ENCODE data around the gene GAA. TPM values are rescaled to one million over a fixed set of nuclear protein-coding genes. Genes with fewer than 3 reads are reported as not detected.

GAA gene
- total RNA-seq, 1 donor = 75.1 TPM

DNA sequence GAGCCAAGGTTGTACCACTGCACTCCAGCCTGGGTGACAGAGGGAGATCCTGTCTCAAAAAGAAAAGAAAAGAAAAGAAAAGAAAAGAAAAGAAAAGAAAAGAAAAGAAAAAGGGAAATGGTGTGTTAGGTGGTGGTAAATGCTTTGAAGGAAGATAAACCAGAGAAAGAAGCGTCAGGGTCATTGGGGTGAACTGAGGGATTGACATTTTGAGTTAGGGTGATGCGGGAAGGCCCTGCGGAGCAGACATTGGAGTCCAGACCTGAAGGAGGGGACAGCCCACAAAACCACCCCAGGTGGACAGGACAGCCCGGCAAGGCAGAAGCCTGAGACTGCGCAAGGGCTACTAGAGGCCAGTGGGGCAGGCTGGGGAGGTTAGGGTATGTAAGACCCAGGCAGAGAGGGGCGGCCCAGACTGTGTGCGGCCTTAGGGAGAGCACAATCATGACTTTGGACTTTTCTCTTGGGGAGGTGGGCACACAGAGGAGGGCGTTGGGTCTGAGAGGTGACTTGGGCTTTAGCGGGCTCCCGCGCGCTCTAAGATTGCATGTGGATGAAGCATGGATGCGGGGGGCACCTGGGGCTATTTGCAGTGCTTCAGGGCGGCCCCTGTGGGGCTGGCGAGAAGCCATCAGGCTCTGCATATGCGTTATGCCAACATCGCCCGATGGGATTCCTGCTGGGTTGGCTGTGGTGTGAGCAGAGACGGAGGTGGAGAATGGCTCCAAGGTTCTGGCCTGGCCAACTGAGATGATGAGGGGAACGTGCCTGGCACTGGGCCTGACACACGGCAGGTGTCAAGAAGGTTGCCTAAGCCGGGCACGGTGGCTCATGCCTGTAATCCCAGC is 3.3 kb upstream of the GAA start:
- TF ChIP-seq, protein P1, sequence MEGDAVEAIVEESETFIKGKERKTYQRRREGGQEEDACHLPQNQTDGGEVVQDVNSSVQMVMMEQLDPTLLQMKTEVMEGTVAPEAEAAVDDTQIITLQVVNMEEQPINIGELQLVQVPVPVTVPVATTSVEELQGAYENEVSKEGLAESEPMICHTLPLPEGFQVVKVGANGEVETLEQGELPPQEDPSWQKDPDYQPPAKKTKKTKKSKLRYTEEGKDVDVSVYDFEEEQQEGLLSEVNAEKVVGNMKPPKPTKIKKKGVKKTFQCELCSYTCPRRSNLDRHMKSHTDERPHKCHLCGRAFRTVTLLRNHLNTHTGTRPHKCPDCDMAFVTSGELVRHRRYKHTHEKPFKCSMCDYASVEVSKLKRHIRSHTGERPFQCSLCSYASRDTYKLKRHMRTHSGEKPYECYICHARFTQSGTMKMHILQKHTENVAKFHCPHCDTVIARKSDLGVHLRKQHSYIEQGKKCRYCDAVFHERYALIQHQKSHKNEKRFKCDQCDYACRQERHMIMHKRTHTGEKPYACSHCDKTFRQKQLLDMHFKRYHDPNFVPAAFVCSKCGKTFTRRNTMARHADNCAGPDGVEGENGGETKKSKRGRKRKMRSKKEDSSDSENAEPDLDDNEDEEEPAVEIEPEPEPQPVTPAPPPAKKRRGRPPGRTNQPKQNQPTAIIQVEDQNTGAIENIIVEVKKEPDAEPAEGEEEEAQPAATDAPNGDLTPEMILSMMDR (IDR thresholded peaks at IDR 0.05; ENCODE audit: insufficient read depth, low read length) = no peak
- DNase-seq (ENCODE audit: low read depth) = no peak
- no peak overlapping the region for H3K4me3 ChIP-seq (ENCODE audit: low read depth, low read length)

DNA sequence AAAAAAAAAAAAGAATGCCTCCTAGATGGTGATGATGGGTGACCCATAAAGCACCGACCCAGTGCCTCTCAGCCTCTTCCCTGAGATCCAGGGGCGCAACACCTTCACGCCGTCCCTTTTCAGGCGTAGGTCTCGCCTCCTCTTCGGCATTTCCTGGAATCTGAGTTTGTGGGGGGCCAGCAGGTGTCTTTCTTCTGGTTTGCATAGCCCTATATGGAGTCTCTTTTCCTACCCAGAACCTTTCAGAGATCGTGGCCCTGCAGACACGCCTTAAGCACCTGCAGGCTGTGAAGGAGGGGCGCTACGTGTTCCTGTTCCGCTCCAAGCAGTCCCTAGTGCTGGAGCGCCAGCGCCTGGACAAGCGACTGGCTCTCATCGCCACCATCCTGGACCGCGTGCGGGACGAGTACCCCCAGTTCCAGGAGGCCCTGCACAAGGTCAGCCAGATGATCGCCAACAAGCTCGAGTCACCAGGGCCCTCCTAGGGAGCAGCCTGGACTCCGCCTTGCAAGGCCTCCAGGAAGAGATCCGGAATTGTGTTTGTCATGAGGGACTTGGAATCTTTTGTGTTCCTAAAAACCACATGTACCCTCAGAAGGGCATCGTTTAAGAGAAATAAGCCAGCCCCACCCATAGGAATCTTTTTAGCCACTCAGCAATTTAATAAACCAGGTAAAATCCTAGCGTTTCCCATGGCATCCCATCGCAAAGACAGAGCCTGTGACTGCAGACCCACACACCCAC is 1.9 kb upstream of the GAA start:
- DNase-seq (ENCODE audit: low read depth) = no peak
- no peak overlapping the region for H3K4me3 ChIP-seq (ENCODE audit: low read depth, low read length)
- TF ChIP-seq, protein P1 (IDR thresholded peaks at IDR 0.05; ENCODE audit: insufficient read depth, low read length) = no peak

DNA sequence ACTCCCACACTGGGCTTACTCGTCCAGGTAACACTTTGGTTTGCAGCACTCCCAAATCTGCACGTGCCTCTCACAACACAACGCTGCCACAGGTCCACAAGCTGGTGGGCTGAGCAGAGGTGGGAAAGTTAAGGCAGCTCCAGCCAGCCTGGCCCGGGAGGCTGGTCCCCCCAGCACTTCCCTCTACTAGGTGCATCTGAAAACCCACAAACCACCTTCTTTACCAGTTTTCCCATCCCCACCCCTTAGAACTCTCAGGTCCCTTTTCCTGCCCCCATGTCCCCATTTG is 1.4 kb upstream of the GAA start:
- H3K4me3 ChIP-seq (ENCODE audit: low read depth, low read length) = no peak overlapping the region
- TF ChIP-seq, protein P1 (IDR thresholded peaks at IDR 0.05; ENCODE audit: insufficient read depth, low read length) = no peak
- DNase-seq (ENCODE audit: low read depth) = no peak

DNA sequence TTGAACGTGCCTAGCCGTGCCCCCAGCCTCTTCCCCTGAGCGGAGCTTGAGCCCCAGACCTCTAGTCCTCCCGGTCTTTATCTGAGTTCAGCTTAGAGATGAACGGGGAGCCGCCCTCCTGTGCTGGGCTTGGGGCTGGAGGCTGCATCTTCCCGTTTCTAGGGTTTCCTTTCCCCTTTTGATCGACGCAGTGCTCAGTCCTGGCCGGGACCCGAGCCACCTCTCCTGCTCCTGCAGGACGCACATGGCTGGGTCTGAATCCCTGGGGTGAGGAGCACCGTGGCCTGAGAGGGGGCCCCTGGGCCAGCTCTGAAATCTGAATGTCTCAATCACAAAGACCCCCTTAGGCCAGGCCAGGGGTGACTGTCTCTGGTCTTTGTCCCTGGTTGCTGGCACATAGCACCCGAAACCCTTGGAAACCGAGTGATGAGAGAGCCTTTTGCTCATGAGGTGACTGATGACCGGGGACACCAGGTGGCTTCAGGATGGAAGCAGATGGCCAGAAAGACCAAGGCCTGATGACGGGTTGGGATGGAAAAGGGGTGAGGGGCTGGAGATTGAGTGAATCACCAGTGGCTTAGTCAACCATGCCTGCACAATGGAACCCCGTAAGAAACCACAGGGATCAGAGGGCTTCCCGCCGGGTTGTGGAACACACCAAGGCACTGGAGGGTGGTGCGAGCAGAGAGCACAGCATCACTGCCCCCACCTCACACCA is 724 bp downstream of the GAA start:
- TF ChIP-seq, protein P1 (IDR thresholded peaks at IDR 0.05; ENCODE audit: insufficient read depth, low read length) = no peak
- DNase-seq (ENCODE audit: low read depth) = peak; percentile 19
- peak overlapping the region; percentile 98 for H3K4me3 ChIP-seq (ENCODE audit: low read depth, low read length)

DNA sequence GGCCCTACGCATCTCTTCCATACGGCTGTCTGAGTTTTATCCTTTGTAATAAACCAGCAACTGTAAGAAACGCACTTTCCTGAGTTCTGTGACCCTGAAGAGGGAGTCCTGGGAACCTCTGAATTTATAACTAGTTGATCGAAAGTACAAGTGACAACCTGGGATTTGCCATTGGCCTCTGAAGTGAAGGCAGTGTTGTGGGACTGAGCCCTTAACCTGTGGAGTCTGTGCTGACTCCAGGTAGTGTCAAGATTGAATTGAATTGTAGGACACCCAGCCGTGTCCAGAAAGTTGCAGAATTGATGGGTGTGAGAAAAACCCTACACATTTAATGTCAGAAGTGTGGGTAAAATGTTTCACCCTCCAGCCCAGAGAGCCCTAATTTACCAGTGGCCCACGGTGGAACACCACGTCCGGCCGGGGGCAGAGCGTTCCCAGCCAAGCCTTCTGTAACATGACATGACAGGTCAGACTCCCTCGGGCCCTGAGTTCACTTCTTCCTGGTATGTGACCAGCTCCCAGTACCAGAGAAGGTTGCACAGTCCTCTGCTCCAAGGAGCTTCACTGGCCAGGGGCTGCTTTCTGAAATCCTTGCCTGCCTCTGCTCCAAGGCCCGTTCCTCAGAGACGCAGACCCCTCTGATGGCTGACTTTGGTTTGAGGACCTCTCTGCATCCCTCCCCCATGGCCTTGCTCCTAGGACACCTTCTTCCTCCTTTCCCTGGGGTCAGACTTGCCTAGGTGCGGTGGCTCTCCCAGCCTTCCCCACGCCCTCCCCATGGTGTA is 1.5 kb downstream of the GAA start:
- DNase-seq (ENCODE audit: low read depth) = no peak
- TF ChIP-seq, protein P1 (IDR thresholded peaks at IDR 0.05; ENCODE audit: insufficient read depth, low read length) = no peak
- peak overlapping the region; percentile 98 for H3K4me3 ChIP-seq (ENCODE audit: low read depth, low read length)

DNA sequence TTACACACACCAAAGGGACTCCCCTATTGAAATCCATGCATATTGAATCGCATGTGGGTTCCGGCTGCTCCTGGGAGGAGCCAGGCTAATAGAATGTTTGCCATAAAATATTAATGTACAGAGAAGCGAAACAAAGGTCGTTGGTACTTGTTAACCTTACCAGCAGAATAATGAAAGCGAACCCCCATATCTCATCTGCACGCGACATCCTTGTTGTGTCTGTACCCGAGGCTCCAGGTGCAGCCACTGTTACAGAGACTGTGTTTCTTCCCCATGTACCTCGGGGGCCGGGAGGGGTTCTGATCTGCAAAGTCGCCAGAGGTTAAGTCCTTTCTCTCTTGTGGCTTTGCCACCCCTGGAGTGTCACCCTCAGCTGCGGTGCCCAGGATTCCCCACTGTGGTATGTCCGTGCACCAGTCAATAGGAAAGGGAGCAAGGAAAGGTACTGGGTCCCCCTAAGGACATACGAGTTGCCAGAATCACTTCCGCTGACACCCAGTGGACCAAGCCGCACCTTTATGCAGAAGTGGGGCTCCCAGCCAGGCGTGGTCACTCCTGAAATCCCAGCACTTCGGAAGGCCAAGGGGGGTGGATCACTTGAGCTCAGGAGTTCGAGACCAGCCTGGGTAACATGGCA is 2.2 kb downstream of the GAA start:
- TF ChIP-seq, protein P1 (IDR thresholded peaks at IDR 0.05; ENCODE audit: insufficient read depth, low read length) = no peak
- H3K4me3 ChIP-seq (ENCODE audit: low read depth, low read length) = no peak overlapping the region
- no peak for DNase-seq (ENCODE audit: low read depth)
